CD4-positive, alpha-beta T cell treated with Interleukin-6 at 100 ng/mL for 8 hours (primary cell): ENCODE results near the gene LIG4.
"Not testable (repeated sequence)": the region's sequence is repeated elsewhere in the genome, so short reads cannot be mapped to it uniquely, and the experiment has no call there.

Source experiments
- DNase-seq: peaks from one replicate; pipeline ENCODE4 v3.0.0-alpha.2; 2020; ENCODE audit warnings: mixed read lengths, low spot score

The LIG4 gene

DNA sequence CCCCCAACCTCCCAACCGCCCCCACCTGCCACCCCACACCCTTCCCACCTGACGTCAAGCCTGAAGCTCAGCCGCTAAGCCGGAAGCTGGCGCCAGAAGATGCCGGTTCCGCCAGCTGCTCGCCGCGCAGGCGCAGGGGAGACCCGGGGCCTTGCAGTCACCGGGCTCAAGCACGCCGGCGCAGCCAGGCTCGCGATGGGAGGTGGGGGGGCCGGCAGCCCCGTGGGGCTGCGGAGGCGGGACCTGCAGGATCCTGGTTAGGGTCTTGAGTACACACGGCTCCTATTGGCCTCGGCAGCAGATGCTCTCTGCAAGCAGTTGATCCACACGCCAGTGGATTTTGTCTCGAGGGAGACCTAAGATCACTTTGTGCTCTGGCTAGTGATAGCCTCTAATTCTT lies at the start of gene LIG4:
TSS of gene LIG4 (minus strand) at position 101 of the 400 bp plus-strand sequence. CDS start 4,268 bp downstream, outside the sequence.
- DNase-seq, result peak; percentile 94

DNA sequence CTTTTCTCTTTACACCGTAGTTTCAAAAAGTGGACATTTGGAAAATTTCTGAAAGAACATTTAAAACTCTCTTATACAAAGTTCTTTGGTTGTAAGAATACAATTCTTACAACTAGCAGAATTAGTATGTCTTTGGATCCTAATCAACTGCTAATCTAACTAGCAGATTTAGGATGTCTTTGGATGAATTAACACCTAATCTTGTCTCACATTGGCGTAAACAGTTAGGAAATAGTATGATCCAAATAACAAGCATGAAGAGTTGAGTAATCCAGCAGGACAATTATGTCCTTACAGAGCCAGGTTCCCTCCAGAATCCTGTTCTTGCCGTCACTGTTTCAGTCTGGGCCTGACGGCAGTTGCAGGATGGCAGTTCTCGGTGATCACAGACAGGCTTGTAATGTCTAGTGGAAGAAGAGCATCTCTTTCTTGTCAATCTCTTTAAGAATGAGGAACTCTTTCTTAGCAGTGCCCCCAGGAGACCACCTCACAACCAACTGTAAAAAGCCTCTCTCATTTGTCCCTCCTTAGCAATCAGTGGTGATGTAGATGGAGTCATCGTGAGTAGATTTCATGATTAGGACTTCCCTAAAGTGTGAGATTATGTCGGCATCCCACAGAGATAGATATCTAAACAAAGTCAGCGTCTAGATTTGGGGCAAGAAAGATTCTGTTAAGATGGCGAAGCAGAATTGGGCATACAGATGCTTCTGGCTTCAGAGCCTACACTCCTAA lies 48.5 kb upstream of the LIG4 start:
- DNase-seq, result no peak

DNA sequence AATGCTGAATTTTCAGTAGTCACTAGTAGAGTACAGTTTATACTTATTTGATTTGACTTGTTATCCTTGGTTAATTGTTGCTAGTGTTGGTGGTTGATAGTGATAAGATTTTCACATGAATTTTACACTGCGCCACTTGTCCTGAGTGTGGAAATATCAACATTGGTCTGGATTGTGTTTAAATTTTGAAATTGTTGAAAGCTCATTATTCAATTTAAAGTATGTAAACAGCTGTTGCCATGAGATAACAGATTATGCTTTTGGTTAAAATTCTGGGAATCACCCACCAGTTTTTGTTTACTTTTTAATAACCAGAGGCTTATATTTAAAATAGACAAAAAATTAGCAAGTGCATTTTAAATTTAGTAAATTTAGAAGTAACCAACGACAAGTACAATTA lies 41.9 kb upstream of the LIG4 start:
- no peak for DNase-seq

DNA sequence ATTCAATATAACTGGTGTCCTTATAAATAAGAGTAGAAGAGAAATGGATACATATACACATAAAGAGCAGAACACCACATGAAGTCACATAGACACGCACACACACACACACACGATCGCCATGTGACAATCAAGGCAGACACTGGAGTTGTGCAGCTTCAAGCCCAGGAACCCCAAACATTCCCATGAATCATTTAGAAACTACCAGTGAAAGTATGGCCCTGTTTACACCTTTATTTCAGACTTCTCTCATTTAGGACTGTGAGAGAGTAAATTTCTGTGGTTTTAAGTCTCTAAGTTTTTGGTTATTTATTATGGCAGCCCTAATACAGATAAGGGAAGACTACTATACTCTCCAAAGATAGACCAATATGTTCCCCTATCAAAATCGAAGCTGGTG lies 33.8 kb upstream of the LIG4 start:
- DNase-seq, result no peak

DNA sequence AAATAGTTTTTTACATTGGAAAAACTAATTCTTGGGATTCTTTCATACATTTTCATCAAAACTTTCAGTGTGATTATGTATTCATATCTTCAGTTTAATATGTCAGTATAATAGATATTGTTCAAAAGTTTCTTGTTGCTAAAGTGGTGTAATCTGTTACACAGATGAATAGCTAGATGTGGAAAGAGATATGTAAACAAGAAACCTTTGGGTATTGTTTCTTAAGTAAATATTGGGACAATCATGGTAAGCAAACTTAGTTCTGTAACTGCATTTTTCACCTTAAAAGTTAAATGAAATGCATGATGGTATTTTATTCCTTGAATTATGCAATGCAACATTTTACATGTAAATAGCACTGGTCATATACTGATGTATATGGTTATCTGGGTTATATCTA lies 15.0 kb upstream of the LIG4 start:
- DNase-seq, result no peak

DNA sequence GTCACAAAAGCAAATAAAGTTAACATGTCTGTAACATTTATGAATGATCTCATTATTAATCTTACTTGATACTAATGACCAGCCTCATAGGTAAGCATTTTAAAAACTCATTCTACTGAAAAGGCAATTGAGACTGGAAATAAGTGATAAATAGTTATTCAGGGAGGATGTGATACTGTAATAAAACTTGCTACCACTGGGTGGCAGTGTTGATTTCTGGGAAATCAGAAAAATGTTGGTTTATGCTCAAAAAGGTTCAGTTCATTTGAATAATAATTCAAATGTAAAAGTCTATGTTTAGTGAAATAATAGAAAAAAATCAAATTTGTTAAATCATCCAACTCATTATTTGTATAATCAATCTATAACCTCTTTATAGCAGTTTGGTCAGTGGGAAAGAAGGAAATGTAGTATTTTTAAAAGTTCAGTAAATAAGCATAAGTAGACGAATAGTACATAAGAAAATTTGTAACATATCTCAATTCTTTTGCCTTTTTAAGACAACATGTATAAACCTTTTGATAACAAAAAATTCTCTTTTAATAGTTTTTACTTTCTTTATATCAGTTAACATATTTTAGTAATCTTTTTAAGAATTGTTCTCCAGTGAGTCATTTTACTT lies 12.4 kb upstream of the LIG4 start:
- peak; percentile 51 for DNase-seq

DNA sequence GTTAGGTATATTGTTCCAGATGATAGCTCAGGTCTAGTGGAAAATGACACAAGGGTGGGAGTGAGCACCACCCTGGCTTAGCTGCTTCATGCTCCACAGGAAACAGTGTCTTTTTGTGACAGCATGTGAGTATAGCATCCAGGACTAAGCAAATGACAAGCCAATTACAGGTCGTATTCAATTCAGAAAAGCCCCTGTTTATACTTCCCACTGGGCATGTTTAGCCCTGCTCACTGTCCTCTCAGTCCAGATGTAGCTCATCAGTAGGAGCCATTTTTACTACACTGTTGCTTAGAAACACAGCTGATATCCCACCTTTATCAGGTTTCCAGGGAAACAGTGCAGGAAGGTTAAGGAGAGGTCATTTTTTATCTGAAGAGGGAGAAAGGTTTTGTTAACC lies 10.8 kb upstream of the LIG4 start:
- no peak for DNase-seq

DNA sequence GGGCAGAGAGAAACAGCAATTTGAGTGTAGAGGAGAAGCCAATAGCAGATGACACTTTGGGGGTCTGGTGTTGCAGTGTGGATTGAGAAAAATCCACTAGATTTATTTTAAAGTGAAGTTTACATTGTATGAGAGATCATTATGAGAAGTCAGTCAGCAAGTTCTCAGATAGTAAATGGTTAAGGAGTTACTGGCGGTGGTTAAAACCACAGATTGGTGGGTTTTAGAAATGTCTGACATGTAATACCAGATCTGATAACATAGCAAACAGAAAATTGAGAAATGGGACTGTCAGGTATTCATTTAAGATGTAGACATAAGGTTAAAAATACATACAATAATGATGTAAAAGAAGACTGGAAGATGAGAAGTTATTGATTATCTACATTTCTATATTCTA lies 10.1 kb upstream of the LIG4 start:
- no peak for DNase-seq

DNA sequence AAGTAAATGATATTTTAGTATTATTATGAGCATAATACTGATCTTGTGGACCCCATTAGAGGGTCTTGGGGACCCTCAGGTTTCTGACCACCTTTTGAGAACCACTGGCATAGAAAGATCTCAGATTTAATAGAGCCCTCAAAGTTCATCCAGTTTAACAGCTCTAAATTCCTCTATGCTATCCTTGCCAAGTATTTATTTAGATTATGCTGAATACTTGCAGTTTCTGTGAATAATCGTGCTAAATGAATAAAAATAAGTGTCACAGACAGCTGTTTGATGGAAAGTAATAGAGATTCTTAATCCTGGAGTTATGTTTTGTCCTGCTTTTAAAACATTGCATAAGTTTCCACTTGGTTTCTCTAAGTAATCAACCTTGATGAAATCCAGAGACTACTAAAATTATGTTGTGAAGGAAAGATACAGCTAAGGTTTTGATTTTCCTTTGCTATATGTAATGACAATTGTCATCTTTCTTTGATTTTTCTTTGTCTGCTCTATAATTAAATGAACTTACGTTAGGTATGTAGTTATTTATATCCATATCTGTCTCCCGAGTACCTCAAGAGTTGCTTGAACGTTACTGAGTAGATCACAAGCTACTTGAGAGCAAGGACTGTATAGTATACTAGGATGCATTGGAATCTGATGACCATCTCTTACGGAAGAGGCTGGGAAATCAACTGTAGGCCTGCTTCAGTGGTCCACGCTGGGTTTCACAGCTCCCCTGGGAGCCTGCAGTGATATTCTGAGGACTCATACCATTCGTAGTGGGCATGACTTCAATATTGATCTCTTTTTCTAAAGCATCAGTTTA lies 8.6 kb upstream of the LIG4 start:
- DNase-seq, result no peak

DNA sequence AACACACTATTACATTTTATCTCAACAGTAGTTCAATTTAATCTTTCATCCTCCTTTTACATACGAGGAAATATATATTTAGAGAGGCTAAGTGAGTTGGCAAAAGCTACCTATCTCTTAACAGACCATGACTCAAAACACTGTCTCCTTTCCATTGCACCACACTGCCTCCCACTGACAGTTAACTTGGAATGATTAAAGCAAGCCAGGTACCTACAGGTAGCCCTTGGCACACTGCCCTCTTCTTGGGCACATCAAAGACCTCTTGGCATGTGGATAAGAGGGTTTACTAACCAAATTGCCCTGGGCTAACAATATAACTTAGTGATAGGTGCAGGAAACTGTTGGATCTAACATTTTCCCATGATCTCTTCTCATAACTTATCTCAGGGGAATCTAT lies 4.7 kb upstream of the LIG4 start:
- DNase-seq, result no peak

DNA sequence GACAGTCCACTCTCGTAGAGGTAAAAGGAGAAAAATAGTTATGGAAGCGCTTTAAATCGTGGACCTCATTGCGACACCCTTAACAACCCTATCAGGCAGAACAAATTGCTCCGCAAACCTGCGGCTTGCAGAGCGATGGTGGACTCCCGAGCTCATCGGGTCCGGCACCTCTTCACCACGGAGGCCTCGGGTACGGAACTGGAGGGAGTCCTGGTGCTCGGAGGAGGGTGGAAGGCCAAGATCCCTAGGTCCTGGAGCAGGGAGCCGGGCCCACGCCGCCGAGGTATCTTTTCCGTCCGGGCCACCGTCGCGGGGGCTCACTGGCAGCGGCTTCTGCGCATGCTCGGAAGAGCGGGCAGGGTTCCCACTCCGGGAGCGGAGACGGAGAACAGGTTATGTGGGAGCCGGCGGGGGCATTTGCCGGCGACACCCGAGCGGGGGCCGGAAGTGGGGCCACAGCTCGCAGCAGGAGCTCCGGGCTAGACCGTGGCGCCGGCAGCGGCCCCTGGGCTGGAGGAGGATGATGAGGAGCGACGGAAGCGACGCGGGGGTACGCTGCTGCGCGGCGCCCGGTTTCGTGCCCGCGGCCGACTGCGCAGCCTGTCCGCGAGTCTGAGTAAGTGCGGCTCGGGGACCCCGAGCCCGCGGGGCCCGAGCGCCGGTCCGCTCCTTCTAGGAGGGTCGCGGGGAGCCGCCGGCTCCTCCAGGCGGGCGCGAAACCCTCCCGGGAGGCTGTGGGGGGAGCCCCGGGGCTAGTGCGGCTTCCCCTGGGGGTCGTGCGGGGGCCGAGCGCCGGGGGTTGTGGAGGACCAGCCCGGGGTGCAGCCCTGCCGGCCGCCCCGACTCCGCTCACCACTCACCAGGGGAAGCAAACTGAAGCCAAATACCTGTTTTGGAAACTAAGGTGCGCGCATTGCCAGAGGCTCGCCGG lies 3.0 kb upstream of the LIG4 start, which contains the start of gene ABHD13:
TSS of gene ABHD13 (plus strand) at position 349 of the 931 bp plus-strand sequence. CDS start 10,827 bp downstream, outside the sequence.
- peak; percentile 89 for DNase-seq

DNA sequence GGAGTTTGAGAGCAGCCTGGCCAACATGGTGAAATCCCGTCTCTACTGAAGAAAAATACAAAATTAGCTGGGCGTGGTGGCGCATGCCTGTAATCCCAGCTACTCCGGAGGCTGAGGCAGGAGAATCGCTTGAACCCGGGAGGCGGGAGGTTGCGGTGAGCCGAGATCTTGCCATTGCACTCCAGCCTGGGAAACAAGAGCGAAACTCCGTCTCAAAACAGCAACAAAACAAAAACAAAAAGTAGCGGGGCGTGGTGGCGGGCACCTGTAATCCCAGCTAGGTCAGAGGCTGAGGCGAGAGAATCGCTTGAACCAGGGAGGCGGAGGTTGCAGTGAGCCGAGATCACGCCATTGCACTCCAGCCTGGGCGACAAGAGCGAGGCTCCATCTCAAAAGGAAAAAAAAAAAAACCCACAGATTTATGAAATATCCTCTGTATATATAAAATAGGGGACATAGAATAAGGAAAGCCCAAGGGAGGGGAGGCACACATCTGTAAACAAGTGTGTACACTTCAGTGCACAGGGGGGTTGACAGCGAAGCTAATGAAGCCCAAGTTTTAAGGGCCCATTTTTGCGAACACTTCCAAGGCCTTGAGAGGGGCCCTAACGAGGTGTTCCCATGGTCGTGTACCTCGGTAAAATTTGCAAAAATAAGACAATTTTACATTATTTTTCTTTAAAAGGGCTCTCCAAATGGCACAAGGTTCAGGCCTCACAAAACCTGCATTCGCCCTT lies 2.1 kb upstream of the LIG4 start:
- DNase-seq, result not testable (repeated sequence)

DNA sequence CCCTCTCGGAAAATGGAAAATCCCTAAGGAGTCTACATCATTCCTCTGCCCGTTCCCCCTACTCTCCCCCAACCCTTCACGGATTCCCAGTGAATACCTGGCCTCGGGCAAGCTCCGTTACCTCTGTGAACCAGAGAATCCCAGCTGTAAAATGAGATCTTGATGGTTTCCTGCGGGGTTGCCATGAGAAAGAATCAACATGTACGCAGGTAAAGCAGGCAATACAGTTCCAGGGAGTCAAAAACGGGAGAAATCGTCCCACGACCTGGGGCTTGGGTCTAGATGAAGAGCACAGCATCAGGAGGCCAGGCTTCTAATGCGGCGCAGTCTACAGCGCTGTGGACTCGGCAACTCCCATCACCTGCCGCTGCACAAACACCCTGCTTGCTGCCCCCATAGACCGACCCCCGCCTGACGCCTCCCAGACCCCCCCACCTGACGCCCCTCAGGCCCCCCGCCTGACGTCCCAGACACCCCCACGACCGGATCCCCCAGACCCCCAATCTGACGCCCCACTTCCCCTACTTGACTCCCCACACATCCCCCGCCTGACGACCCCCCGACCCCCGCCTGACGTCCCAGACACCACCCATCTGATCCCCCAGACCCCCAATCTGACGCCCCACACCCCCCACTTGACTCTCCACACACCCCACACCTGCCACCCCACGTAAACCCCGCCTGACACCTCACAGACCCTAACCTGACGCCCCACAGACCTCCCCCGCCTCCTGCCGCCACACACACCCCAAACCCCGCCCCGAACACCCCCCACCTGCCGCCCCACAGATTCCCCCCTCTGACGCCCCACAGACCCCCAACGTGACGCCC lies 680 bp downstream of the LIG4 start:
- DNase-seq, result no peak

DNA sequence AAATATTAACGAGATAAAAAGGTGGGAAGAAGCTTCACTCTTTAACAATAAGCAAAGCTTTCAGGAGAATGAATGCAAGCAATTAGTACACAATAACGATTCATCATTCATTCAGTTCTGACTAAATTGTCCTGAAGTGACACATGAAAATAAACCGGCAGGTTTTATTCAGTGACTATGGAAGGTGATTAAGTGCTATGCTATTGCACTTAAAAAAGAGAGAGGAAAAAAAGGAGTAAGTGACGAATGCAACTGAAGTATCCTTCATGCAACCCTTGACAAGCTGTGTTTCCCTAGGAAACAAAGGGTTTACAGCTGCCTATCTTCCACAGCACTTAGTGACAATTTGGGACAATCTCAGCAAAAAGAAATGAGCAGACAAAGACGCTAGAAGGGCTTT lies 1.4 kb downstream of the LIG4 start:
- DNase-seq, result no peak

DNA sequence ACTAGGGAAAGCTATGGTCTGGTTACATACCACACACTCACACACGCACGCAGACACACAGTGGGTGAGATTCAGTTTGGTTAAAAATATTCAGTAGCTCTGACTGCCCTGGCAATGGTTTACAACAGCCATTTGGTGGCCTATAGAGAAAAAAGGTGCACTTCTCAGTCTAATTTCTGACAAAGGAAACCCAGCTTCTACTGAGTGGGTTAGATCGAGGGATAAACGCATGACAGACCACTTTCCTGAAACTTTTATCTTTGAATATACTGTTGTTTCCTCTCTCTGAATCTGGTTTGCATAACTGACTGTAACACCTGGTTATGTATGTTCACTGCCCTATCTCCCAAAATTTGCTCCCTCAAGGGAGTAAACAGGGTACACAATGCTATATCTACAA lies 2.5 kb downstream of the LIG4 start:
- DNase-seq, result no peak

DNA sequence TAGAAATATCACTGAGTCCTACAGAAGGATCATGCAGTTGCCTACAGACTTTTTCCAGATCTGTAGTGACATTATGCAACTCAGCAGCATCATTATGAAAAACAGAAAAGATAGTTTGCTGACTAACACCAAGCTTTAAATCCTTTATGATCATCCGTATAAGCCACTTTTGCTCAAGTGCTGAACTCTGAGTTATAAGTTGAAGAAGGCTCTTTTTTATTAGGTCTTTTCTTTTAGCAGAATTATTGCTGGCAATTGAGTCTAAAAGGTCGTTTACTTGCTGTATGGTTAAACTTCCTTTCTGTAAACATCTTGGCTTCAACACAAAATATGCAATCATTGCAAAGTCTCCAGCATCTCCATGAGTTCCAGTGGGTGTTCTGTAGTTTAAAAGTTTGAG lies 4.8 kb downstream of the LIG4 start:
- DNase-seq, result no peak

DNA sequence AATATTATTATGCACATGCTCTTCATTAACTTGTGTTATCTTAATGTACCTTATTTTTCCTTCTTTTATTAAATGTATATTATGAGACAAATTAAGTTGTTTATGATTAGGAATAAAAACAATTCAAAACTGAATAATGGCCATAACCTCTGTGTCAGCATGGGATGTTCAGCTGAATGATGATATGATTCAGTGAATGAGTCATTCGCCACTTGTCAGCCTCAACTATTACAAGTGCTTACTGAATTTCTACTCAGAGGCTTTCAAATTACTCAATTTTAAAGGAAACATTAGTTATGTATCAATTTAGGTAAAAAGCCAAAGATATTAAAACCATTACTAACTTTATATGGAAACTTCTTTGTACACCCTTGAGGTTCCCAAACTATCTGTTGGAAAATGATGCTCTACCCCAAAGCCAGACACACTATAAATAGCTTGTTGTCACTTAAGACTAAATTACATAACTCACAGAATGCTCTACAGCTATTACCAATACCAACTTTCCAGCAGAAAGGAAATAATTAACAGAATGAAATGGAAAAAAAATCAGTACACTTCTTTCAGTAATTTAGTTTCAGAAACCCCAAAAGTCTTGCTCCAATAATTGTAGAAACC lies 14.4 kb downstream of the LIG4 start:
- no peak for DNase-seq

DNA sequence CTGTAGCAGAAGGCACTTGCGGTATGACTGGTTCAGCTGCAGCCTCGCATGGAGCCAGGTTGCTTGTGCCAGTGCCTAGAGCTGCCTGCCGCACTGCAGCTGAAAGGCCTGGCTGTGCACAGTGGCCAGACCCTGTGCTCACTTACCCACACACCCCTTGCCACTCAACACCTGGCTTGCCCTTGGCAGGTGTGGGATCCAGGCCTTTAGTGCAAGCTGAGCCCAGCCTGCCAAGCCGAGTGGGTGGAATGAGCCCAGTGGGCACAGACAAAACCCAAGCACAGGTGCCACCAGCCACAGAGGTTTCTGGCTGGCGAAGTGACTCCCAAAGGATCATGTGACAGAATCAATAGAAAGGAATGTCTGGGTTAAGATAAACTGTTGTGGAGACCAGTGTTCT lies 19.5 kb downstream of the LIG4 start:
- no peak for DNase-seq

DNA sequence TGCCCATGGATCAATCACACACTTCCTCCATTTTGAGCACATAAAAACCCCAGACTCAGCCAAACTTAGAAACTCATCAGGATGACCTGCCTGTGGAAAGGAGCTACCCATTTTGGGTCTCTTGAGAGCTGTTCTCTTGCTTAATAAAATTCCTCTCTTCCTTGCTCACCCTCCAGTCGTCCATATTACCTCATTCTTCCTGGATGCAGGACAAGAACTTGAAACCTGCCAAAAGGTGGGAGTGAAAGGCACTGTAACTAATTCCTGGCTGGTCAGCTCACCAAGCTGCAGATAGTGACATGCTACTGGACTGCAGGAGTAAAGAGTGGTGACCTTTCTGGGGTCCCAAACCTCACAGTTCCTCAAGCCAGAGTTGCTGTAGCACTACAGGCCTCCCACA lies 20.2 kb downstream of the LIG4 start:
- no peak for DNase-seq

DNA sequence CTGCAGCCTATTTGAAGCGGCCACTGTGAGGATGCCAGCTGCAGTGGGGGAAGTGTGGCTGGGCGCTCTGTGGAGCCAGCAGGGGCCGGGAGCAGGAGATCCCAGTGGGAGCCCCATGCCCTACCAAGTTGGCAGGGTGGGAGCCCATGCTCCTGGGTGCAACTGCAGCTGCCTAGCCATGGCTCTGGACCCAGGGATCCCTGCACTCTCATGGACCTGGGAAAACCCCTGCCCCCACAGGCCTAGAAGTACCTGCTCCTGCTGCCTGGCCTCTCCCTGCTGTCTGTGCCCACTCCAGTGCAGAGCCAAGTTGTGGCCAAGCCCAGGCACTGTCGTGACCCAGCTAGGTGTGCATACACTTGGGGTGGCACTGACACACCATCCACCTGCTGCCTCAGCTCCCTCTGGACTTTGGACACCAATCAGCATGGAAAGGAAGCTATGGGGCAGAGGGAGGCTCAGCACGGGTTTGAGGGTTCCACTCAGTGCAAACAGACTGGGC lies 20.9 kb downstream of the LIG4 start:
- no peak for DNase-seq
